Mesothelial cell of epicardium (in vitro differentiated cells): ENCODE data around the gene SYTL3. TPM values are rescaled to one million over a fixed set of nuclear protein-coding genes. Genes with fewer than 3 reads are reported as not detected.

ENCODE experiments used
- DNase-seq, 2 experiments: peaks; one replicate each; pipeline ENCODE4 v3.0.0; 2021; ENCODE audit warnings: low spot score in 2 of 2; ENCODE audit not compliant: unreplicated experiment in 2 of 2
- H3K27ac Mint-ChIP-seq: 2 replicates; pipeline ENCODE4 v1.8.0; 2021; ENCODE audit warnings: mixed read lengths
- H3K27me3 Mint-ChIP-seq: 2 replicates; pipeline ENCODE4 v1.8.0; 2021; ENCODE audit warnings: low read depth, mixed read lengths
- H3K36me3 Mint-ChIP-seq: 2 replicates; pipeline ENCODE4 v1.8.0; 2021; ENCODE audit warnings: mixed read lengths
- H3K4me1 Mint-ChIP-seq: 2 replicates; pipeline ENCODE4 v1.8.0; 2021; ENCODE audit warnings: mixed read lengths
- H3K4me3 Mint-ChIP-seq: 2 replicates; pipeline ENCODE4 v1.8.0; 2021; ENCODE audit warnings: mild to moderate bottlenecking, moderate library complexity, mixed read lengths
- H3K9me3 Mint-ChIP-seq: 2 replicates; pipeline ENCODE4 v1.8.0; 2021; ENCODE audit warnings: mixed read lengths
- CTCF ChIP-seq: fragments of 200-600 bp; sonication (generic); IDR thresholded peaks from one replicate; pipeline ENCODE4 v1.5.0; 2021; ENCODE audit warnings: antibody characterized with exemption; ENCODE audit not compliant: unreplicated experiment
- total RNA-seq: library from RNA; stranded (reverse); gene quantifications from 3 replicates; pipeline ENCODE4 v1.2.1, GENCODE V29; 2021

SYTL3 gene
- total RNA-seq, 1 donor from 2014 or later = 6.1 TPM

GRCh38 chr6:158705386-158706126 is 55.7 kb downstream of the SYTL3 start:
- H3K4me3 Mint-ChIP-seq = no peak overlapping the region
- TF ChIP-seq CTCF = no peak
- H3K27me3 Mint-ChIP-seq = no peaks in the 10 kb centered on the region
- DNase-seq = no peak
- H3K9me3 Mint-ChIP-seq = no peaks in the 10 kb centered on the region
- H3K27ac Mint-ChIP-seq = peak overlapping the region; percentile 98
- peaks cover 34% of the 10 kb centered on the region for H3K4me1 Mint-ChIP-seq
- no peaks in the 10 kb centered on the region for H3K36me3 Mint-ChIP-seq

- peaks cover 37% of the 10 kb centered on the region for H3K4me1 Mint-ChIP-seq
- H3K9me3 Mint-ChIP-seq = no peaks in the 10 kb centered on the region
- H3K36me3 Mint-ChIP-seq = peaks cover 1% of the 10 kb centered on the region
- TF ChIP-seq CTCF = peak; percentile 28
- no peaks in the 10 kb centered on the region for H3K27me3 Mint-ChIP-seq
- peak overlapping the region; percentile 98 for H3K27ac Mint-ChIP-seq
- peak in 1 of 2 experiments; percentile 50 for DNase-seq
- H3K4me3 Mint-ChIP-seq = no peak overlapping the region
These were observed 56.6 kb downstream of the SYTL3 start for GRCh38 chr6:158706369-158706982.

- Mint-ChIP-seq H3K9me3 (no peaks in the 10 kb centered on the region), H3K27ac (peak overlapping the region; percentile 98), H3K27me3 (no peaks in the 10 kb centered on the region), H3K36me3 (peaks cover 1% of the 10 kb centered on the region), H3K4me3 (peak overlapping the region; percentile 24), H3K4me1 (peaks cover 39% of the 10 kb centered on the region)
- DNase-seq = peak in 1 of 2 experiments; percentile 56
- TF ChIP-seq CTCF = no peak
These were observed 57.4 kb downstream of the SYTL3 start for GRCh38 chr6:158707120-158707820.

GRCh38 chr6:158707821-158708195 is 58.0 kb downstream of the SYTL3 start:
- DNase-seq = no peak
- no peak for TF ChIP-seq CTCF
- H3K4me3 Mint-ChIP-seq = peak overlapping the region; percentile 24
- H3K27me3 Mint-ChIP-seq = no peaks in the 10 kb centered on the region
- peaks cover 39% of the 10 kb centered on the region for H3K4me1 Mint-ChIP-seq
- H3K27ac Mint-ChIP-seq = peak overlapping the region; percentile 98
- H3K36me3 Mint-ChIP-seq = peaks cover 1% of the 10 kb centered on the region
- no peaks in the 10 kb centered on the region for H3K9me3 Mint-ChIP-seq

GRCh38 chr6:158708239-158708638 is 58.4 kb downstream of the SYTL3 start:
- Mint-ChIP-seq H3K9me3 (no peaks in the 10 kb centered on the region), H3K27ac (peak overlapping the region; percentile 98), H3K27me3 (no peaks in the 10 kb centered on the region), H3K4me1 (peaks cover 39% of the 10 kb centered on the region), H3K36me3 (peaks cover 1% of the 10 kb centered on the region), H3K4me3 (no peak overlapping the region)
- no peak for DNase-seq
- TF ChIP-seq CTCF = no peak
